GM12872 (cell line): Measurements from ENCODE around the gene BEX5.
"Not testable (repeated sequence)": the region's sequence is repeated elsewhere in the genome, so short reads cannot be mapped to it uniquely, and the experiment has no call there.

Experiments used
- TF ChIP-seq, protein P1 (sequence below): IDR thresholded peaks from 3 replicates; pipeline ENCODE4 v1.5.1; 2011; ENCODE audit warnings: low read depth, mild to moderate bottlenecking, low read length, moderate library complexity; ENCODE audit not compliant: insufficient read depth

BEX5 gene

DNA sequence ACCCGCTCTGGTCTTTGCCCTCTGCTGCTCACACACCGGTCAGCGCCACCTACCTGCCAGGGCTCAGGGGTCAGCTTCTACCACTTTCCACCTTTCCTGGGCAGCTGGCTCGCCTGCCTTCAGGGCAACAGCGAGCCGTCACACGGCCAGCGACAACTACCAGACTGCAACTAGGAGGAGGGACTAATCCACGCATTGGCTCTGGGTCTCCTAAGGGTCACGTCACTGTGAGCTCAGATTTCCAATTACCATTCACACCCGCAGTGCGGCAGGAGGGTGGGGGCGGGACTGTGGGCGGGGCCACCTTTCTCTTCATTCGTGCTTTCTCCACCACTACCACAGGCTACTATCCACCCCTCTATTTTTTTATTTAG, at the start of gene BEX5:
Gene BEX5 (minus strand): TSS at position 172 of the 374 bp plus-strand sequence. CDS start 1,712 bp downstream, outside the sequence.
- TF ChIP-seq, protein P1, sequence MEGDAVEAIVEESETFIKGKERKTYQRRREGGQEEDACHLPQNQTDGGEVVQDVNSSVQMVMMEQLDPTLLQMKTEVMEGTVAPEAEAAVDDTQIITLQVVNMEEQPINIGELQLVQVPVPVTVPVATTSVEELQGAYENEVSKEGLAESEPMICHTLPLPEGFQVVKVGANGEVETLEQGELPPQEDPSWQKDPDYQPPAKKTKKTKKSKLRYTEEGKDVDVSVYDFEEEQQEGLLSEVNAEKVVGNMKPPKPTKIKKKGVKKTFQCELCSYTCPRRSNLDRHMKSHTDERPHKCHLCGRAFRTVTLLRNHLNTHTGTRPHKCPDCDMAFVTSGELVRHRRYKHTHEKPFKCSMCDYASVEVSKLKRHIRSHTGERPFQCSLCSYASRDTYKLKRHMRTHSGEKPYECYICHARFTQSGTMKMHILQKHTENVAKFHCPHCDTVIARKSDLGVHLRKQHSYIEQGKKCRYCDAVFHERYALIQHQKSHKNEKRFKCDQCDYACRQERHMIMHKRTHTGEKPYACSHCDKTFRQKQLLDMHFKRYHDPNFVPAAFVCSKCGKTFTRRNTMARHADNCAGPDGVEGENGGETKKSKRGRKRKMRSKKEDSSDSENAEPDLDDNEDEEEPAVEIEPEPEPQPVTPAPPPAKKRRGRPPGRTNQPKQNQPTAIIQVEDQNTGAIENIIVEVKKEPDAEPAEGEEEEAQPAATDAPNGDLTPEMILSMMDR = no peak

DNA sequence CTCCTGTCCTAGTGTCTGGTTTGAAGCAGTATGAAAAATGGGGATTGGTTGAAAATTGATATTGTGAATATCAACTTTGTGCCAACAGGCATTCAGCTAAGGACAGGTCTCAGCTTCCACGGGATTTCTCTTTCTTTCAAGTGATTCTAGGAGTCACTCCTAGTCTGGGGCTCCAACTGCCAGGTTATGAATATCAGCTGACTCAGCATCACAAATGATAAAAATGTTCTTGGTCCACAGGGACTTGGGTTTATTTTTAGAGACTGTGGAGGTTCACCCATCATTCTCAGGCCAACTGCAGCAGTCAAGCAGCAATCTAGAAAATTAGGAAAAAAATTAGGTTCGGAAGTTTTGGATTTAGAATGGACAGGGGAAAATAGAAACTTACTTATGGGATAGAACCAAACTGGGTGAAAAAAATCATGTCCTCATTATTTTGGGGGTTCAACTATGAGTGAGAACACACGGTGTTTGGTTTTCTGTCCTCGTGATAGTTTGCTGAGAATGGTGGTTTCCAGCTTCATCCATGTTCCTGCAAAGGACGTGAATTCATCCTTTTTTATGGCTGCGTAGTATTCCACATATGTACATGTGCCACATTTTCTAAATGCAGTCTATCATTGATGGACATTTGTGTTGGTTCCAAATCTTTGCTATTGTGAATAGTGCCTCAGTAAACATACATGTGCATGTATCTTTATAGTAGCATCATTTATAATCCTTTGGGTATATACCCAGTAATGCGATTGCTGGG, 30.4 kb upstream of the BEX5 start:
- TF ChIP-seq, protein P1 = no peak

DNA sequence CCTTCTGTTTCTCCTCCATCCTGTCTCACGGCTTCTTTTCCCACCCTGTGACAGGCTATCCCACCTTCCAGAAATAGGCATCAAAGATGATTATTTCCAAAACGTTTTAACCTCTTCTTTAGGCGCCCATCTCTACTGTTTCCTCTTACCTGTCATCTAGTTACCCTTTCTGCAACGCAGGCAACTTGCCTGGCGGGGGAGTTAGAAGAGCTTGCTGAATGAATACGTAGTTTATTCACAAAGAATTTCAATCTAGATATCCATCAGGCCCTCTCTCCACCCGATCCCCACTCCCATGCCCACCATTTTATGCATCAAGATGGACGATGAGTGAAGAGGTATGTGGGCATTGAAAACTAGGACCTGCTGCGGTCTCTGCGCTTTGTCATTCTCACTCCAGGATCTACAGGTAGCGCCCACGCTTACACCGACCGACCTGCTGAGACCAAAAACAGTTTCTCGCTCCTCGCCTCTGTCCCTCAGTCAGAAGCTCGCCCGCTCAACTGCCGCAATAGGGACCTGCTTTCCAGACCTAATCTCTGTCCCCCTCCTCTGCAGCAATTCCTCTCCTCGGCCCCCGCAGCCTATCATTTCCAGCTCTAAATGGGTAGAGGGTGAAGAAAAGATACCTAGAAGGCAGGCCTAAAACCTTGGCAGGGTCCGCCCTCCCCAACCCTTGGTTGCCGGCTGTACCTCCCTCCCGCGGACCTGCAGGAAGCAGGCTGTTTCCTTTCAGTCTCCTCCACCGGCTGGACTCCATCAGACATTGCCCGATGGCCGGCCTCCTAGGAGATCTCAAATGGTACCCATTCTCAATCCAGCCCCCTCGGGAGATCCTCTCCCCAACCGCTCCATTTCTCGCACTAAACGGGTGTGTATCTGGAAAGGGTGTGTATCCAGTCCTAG, 624 bp downstream of the BEX5 start:
- TF ChIP-seq, protein P1 = no peak

DNA sequence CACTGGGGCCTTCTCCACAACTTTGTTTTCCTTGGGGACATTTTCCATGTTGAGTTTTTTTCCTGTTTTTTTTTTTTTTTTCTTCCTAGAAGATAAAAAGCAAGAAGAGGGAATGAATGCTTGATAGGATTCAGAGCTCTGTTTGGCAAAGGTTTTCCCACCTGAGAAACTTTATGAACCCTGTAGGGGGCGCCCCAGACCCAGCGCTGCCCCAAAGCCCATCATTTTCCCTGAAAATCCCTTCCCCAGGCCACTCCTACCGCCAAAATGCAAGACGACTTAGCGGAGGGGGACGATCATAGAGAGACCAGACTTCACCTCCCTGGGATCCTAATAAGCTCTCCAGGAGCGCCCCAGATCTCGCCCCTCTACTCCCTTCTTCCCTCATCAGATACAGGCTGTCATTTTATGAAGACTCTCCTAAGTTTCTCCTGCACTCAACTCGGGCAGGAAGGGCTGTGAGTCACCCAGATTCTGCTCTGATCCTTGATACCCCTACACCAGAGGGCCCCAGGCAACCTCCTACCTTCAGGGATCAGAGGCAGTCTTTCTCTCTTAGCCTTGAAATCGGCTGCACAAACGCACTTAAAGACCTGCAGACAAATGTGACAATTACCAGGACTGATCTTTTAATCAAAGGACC, 1.4 kb downstream of the BEX5 start:
- TF ChIP-seq, protein P1 = peak; percentile 50

DNA sequence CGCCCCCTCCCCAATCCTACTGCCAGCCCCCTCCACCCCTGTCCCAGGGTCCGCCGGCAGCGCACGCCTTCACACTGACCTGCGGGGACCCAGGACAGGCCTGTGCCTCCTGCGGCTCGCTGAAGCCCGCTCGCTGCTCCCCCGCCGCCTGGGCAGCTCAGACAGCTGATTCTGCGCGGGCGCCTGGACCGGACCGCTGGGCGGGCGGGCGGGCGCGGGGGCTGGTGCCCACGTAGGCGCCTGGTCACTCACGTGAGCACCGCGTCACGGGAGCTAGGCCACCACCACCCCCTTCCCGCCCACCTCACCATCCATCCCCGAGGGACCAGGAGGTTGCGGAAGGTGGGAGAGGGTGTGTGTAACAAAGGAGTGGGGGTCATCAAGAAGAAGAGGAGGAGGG, 13.5 kb downstream of the BEX5 start, which contains the start of gene TCEAL6:
Gene TCEAL6 (minus strand): TSS at position 208 of the 400 bp plus-strand sequence.
- TF ChIP-seq, protein P1 = not testable (repeated sequence)

DNA sequence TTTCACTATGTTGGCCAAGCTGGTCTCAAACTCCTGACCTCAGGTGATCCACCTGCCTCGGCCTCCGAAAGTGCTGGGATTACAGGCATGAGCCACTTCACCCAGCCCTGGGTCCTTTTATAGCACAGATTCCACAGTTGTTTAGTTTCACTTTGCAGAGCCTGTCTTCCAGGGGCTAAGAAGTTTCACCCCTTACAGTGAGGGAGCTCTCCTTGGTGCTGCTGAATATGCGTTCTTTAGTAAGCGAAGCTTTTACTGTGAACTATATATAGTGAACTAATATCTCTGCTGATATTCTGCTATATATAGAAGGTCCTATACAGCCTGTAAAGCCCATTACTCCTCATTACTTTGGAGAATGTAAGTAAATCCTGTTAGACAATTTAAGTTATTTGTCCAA, 17.7 kb downstream of the BEX5 start:
- TF ChIP-seq, protein P1 = no peak

DNA sequence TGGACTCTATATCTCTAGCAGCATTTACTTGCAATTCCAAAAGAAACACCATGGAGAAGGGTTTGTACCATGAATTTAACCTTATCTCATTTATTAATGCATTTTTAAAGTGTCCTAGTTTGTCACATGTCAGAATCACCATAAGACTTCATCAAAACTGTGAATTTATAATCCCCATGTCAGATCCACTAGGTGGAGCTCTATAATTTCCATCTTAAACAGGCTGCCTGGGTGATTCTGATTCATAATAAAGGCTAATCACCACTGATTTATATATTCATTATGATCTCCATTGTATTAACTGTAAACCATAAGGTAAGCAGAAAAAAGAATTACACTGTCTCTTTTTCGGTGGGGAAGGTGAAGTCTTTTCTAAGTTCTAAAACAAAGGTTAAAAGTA, 26.3 kb downstream of the BEX5 start:
- TF ChIP-seq, protein P1 = peak; percentile 25; the same call in 1 of the 3 replicates
